Erythroblast (primary cell): ENCODE results near the gene LGR6.

ENCODE experiments used
- GATA1 ChIP-seq: IDR thresholded peaks from 2 replicates; pipeline ENCODE4 v1.6.1; 2011; ENCODE audit warnings: low read depth, mild to moderate bottlenecking, control low read depth, low read length, moderate library complexity
- POLR2A ChIP-seq: IDR thresholded peaks from 2 replicates; pipeline ENCODE4 v1.6.1; 2011; ENCODE audit warnings: mild to moderate bottlenecking, low read length

- TF ChIP-seq POLR2A (no peak), GATA1 (no peak)
These were observed 20.7 kb downstream of the LGR6 start for GRCh38 chr1:202214089-202214843.
